DND-41 (cell line): Measurements from ENCODE around the gene CASP7.

Experiments
- CTCF ChIP-seq: IDR thresholded peaks from 2 replicates; pipeline ENCODE4 v1.5.1; 2012; ENCODE audit warnings: borderline replicate concordance, low read length, moderate library complexity, mild to moderate bottlenecking; ENCODE audit not compliant: poor library complexity, severe bottlenecking; ENCODE audit errors: extremely low read depth
- EZH2 ChIP-seq: IDR thresholded peaks from 3 replicates; pipeline ENCODE4 v1.6.1; 2012; ENCODE audit warnings: borderline replicate concordance, low read depth, mild to moderate bottlenecking, moderate library complexity, low read length, inconsistent platforms; ENCODE audit not compliant: severe bottlenecking

DNA sequence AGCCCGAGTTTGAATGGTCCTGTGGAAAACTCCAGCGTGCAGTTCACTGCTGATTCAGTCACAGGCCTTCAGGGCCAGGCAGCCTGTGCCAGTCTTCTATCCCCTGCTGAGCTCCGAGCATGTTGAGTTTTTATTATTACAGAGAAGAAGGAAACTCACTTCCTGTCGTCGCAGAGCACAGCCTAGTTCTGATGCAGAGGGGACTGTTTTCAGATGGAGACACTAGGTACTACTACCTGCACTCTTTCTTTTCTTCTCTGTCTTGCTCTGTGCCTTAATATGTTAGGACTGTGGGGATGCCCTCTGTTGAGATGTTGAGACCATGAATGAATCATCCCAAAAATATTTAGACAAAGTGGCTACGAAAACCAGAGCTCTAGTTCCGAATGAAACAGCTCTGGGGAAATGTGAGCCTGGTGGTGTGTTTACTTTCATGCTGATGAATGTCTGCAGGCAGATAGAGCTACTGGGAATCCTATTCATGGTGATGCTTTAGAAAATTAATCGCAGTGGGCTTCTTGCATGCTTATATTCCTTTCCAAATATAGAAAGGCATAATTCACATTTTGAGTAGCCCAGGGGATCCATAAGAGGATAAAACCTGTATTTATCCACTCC is 29.6 kb downstream of the CASP7 start:
- TF ChIP-seq CTCF (no peak), EZH2 (no peak)
